GM18858 (cell line): ENCODE results near the gene SLC6A18.

Experiments used
- ATAC-seq: cut with Tn5 transposase; IDR thresholded peaks from one replicate; pipeline ENCODE4 v1.9.1; 2021; ENCODE audit not compliant: unreplicated experiment

SLC6A18 gene

GRCh38 chr5:1187234-1187949 lies 37.8 kb upstream of the SLC6A18 start:
- ATAC-seq = no peak

- no peak for ATAC-seq
Measured at GRCh38 chr5:1187950-1188334, 37.2 kb upstream of the SLC6A18 start.

DNA sequence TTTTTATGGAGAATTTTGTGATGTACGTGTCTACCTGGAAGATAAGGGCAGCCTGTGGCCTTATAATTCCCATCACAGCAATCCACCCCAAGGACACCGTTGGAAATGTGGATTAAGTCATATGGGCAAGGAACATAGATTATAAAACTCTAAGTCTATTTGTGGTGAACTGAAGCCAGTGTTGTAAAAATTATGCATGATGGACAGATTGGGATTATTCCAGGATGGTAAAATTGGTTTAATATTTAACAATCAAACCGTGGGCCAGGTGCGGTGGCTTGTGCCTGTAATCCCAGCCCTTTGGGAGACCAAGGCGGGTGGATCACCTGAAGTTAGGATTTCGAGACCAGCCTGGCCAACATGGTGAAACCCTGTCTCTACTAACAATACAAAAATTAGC lies 36.7 kb upstream of the SLC6A18 start:
- no peak for ATAC-seq

DNA sequence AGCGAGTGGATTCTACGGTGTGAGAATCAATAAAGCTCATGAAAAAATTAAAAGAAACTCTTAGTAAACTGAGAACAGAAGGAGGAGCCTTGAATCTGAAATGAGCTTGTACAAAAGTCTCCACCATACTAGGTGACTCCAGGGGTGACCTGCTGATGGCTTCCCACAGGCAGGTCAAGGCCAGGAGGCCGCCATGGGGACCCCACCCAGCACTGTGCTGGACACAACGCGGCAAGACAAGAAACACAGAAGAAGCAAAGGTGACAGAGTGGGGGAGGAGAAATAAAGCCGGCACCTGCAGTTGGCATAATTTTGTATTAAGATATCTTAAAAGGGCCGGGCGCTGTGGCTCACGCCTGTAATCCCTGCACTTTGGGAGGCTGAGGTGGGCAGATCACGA lies 35.9 kb upstream of the SLC6A18 start:
- ATAC-seq = no peak

DNA sequence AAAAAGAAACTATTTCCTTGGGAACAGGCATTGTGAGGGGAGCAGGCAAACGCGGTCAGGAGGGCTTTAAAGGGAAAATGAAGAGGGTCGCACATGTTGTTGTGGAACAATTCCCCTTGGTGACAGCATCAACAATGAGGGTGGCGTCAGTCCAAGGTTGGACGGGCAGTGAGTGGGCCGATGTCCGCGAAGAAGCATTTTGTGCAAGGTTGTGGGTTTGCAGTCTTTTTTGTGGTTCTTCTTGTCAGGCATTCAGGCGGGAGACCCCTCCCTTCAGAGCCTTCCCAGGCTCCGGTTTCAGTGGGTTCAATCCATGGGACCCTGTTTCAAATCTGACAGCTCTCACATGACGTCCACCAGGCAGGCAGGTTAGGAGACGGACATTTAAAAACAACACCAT lies 34.9 kb upstream of the SLC6A18 start:
- no peak for ATAC-seq

DNA sequence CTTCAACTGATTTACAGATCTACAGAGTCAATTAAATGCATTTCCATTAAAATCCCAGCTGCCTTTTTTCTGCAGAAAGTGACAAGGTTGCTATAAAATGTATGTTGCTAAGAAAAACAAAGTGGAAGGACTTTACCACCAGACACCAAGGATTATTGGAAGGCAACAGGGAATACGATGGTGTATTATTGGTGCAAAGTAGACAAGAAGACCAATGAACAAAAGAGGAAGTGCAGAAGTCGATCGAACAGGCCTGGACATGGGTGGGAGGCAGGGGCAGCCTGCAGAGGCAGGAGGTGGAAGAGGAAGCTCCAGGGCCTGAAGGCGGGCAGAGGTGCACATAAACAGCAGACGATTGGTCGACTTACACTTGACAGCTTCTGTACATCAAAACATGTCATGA lies 34.3 kb upstream of the SLC6A18 start:
- no peak for ATAC-seq

- no peak for ATAC-seq
Measured at GRCh38 chr5:1192971-1193590, 32.1 kb upstream of the SLC6A18 start.

DNA sequence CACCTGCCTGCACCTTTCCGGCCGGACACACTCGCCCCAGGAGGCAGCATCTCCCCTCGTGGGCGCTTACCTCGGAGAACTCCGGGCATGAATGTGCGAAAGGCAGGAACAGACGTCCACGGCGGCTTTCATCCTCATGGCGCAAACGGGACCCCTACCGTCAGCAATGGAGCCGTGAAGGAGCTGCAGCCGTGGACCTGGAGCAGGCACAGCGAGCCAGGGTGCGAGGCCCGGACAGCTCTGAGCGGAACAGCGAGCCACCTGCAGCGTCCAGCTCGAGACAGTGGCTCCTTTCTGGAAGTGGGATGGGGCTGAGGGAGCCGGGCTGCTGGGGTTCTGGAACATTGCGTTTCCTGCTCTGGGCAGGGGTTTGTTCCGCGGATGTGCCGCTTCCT lies 31.6 kb upstream of the SLC6A18 start:
- no peak for ATAC-seq

GRCh38 chr5:1194378-1194777 lies 30.8 kb upstream of the SLC6A18 start:
- no peak for ATAC-seq

- ATAC-seq = no peak
Measured at GRCh38 chr5:1195439-1195838, 29.7 kb upstream of the SLC6A18 start.

- no peak for ATAC-seq
Measured at GRCh38 chr5:1195916-1196315, 29.3 kb upstream of the SLC6A18 start.

DNA sequence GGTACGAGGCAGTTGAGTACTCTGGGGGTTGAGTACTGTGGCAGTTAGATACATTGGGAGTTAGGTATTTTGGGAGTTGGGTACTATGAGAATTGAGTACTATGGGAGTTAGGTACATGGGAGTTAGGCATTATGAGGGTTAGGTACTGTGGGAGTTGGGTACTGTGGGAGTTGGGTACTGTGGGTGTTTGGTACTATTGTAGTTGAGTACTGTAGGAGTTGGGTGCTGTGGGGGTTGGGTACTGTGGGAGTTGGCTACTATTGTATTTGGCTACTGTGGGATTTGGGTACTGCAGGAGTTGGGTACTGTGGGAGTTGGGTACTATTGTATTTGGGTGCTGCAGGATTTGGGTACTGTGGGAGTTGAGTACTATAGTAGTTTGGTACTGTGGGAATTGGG lies 28.6 kb upstream of the SLC6A18 start:
- no peak for ATAC-seq

- ATAC-seq = no peak
Measured at GRCh38 chr5:1197876-1198666, 27.1 kb upstream of the SLC6A18 start.

GRCh38 chr5:1199340-1199648 lies 25.9 kb upstream of the SLC6A18 start:
- no peak for ATAC-seq

DNA sequence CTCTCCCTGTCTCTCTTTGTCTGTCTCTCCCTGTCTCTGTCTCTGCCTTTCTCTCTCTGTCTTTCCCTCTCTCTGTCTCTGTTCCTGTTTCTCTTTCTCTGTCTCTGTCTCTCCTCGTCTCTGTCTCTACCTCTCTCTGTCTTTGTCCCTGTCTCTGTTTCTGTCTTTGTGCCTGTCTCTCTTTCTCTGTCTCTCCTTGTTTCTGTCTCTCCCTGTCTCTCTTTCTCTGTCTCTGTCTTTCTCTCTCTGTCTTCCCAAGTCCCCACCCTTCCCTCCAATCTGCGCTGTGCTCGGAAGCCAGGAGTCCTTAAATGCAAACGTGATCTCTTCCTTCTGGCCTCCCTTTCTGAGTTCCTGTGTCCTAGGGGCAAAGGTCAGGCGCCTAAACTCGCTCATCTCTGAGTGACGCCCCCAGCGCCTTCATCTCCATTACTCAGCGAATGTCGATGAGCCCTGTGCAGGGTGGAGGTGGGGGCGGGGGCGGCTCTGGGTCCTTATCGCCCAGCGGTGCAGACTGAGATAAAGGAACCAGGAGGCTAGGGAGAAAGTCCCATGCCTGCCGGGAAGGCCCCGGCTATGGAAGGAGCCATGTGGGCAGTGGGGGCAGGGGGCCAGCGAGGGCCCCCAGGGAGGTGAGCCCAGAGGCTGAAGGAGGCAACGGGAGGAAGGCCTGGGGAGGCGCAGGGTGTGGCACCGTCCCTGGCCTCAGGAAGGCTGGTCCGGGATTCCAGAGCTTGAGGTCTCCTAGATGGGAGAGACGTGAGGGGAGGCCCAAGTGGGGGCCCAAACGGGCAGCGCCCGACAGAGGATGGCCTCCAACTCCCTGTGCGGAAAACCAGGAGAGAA lies 25.3 kb upstream of the SLC6A18 start:
- ATAC-seq = no peak

DNA sequence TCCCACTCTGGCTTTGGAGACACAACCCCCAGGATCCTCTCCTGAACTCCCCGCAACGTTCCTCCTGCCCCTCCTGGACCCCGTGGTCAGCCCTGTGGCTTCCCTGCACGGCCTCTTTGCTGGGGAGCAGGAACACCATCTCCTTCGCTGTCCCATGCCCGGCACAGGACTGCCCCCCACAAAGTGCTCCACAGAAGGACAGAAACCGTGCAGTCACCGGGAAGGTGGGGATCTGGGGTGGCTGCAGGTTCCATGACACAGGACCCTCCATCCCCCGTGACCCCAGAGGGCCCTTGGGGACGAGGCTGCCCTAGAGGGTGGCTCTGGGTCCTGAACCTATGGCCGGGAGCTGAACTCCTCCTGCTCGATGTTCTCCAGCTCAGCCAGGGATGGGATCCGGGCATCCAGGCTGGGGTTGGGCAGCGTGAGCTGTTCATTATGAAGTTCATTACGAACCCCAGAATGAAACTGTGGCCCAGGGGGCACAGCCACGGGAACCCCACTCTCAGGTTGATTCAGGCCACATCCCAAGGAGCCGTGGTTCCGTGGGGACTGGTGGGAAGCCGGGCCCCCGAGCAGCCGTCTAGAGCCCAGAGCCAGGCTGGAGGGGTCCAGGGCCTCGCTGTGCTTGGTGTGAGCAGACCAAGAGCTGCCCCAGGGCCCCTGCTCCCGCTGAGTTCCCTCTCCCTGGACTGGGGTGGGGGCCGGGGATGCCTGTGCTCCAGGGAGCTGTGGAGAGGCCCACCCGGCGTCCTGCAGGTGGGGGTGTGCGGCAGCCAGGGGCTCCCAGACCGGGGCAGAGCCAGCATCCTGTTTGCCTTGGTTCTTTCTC lies 24.5 kb upstream of the SLC6A18 start:
- no peak for ATAC-seq

DNA sequence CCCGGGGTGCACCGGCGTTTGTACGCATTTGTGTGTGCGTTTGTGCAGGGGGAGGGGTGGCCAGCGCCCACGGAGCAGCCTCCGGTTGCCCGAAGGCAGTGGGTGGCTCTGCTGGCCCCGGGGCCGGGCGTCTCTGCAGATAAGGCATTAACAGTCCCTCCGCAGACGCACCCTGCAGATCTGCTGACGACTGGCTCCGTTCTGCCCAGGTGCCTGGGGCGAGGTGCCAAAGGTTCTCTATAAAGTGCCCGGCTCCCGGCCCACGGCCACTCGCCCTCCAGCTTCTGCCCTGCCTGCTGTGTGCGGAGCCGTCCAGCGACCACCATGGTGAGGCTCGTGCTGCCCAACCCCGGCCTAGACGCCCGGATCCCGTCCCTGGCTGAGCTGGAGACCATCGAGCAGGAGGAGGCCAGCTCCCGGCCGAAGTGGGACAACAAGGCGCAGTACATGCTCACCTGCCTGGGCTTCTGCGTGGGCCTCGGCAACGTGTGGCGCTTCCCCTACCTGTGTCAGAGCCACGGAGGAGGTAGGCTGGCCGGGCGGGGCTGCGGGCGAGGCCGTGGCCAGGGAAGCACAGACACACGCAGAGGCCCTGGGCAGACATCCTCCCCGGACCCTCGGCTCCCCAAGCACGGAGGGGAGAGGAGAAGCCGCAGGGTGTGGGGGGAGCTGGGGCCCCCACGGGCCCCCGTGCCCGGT lies 23.7 kb upstream of the SLC6A18 start, which contains the start of gene SLC6A19:
TSS of gene SLC6A19 (plus strand) at position 269 of the 699 bp plus-strand sequence. CDS start at position 325, 56 bp downstream.
- ATAC-seq = no peak

DNA sequence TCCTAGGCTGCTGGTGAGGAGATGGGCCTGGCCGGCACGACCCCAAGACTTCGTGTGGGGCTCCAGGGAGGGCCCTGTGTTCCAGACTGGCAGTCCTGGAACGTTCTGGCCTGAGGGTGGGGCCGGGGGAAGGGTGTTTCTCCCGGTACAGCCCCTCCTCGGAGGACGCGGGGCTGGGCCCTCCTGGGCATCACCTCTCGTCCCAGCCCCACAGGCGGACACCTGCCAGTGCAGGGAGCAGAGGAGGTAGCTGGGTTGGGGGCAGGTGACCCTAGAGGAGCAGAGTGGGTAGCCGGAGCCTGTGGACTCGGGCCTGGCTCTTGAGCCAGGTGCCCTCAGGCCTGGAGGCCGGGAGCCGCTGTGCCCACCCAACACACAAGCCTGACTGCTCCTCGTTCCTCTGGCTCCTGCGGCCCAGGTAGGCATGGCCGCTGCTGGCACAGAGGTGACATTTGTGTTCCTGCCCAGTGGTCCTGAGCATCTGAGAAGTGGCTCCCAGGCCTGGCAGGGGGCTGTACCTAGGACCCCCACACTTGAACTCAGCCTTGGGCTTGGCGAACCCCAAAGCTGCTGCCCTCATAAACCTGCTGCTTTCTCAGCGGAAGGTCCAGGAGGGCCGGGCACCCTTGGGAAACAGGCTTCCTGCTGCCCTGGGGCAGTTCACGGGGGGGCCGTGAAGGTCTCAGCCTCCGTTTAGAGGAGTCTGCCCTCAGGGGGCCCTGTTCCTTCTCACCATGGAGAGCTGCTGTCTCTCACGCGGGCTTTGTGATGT lies 23.0 kb upstream of the SLC6A18 start:
- ATAC-seq = no peak

- ATAC-seq = no peak
Measured at GRCh38 chr5:1202798-1203185, 22.4 kb upstream of the SLC6A18 start.
